HepG2 (cell line): ENCODE measurements around the gene ZNF365. TPM values are rescaled to one million over a fixed set of nuclear protein-coding genes. Genes with fewer than 3 reads are reported as not detected.

ENCODE experiments used
- ATAC-seq: fragments of 200-7000 bp; cut with Tn5 transposase; 3 replicates; pipeline ENCODE4 v1.9.1; 2020; ENCODE audit warnings: mild to moderate bottlenecking, moderate library complexity
- BruUV-seq: library from RNA; stranded (reverse); fragments of 400-500 nt; replicated peaks from 2 replicates; lab custom pipeline; 2021; lab: Mats Ljungman, UMichigan
- CTCF ChIA-PET: fragments of 300-600 bp; formaldehyde crosslinking; extraction: SDS; loops from one replicate; lab custom pipeline; 2021; ENCODE audit warnings: low total read pairs, inconsistent platforms, low intra/inter-chr PET ratio; lab: Yijun Ruan, JAX
- POLR2A ChIA-PET: fragments of 350-600 bp; sonication (Branson Sonifier 250); formaldehyde crosslinking; loops from one replicate; lab custom pipeline; 2020; ENCODE audit warnings: antibody characterized with exemption, inconsistent platforms; lab: Yijun Ruan, JAX
- DNase-seq: peaks from one replicate; pipeline ENCODE4 v3.0.0-alpha.2; 2015; ENCODE audit warnings: low spot score
- FAIRE-seq: peaks from 3 replicates; lab custom pipeline; 2011; peaks lifted over from hg19 to GRCh38; lab: Jason Lieb, UNC
- H2AFZ ChIP-seq: one replicate; pipeline ENCODE4 v1.6.1; 2011; ENCODE audit warnings: low read length, inconsistent platforms
- H3K27ac ChIP-seq: fragments of 300-600 bp; 3 replicates; pipeline ENCODE4 v1.8.0; 2011; ENCODE audit warnings: mixed run types, mild to moderate bottlenecking, mixed read lengths, low read length, inconsistent platforms; ENCODE audit not compliant: insufficient read depth; ENCODE audit errors: extremely low read length
- H3K27me3 ChIP-seq, 2 experiments: fragments of 200-600 bp in 1 of 2; 2 replicates in 1 of 2; 3 replicates in 1 of 2; pipeline versions ENCODE4 v1.6.0 to v1.8.0; 2011; ENCODE audit warnings: low read length in 2 of 2, mild to moderate bottlenecking in 2 of 2, moderate library complexity in 2 of 2, inconsistent platforms in 1 of 2; ENCODE audit not compliant: insufficient read depth in 2 of 2, control insufficient read depth in 1 of 2
- H3K36me3 ChIP-seq, 2 experiments: fragments of 200-600 bp in 1 of 2; replicated peaks in 1 of 2; 2 replicates in 1 of 2; 3 replicates in 1 of 2; pipeline versions ENCODE4 v1.5.1 to v1.8.0; 2011; ENCODE audit warnings: low read length in 2 of 2, inconsistent platforms in 1 of 2; ENCODE audit not compliant: insufficient read depth in 2 of 2, control insufficient read depth in 1 of 2
- H3K4me1 ChIP-seq: 2 replicates; pipeline ENCODE4 v1.5.1; 2012; ENCODE audit warnings: low read length, inconsistent platforms; ENCODE audit not compliant: insufficient read depth
- H3K4me2 ChIP-seq: 2 replicates; pipeline ENCODE4 v1.6.0; 2011; ENCODE audit warnings: low read depth, low read length, inconsistent platforms
- H3K4me3 ChIP-seq, 3 experiments: fragments of 200-600 bp in 1 of 3; sonication (generic), shearing (Covaris generic) in 1 of 3; replicated peaks in 1 of 3; 2 replicates each; pipeline ENCODE4 v1.5.1; 2011 to 2016; ENCODE audit warnings: low read length in 3 of 3, inconsistent platforms in 2 of 3, low read depth in 2 of 3, mild to moderate bottlenecking in 2 of 3, control low read depth in 1 of 3, mixed read lengths in 1 of 3; ENCODE audit not compliant: insufficient read depth in 1 of 3
- H3K79me2 ChIP-seq: one replicate; pipeline ENCODE4 v1.6.1; 2011; ENCODE audit warnings: low read length, inconsistent platforms; ENCODE audit not compliant: insufficient read depth
- H3K9ac ChIP-seq: 2 replicates; pipeline ENCODE4 v1.6.0; 2011; ENCODE audit warnings: mild to moderate bottlenecking, low read depth, low read length, inconsistent platforms; ENCODE audit not compliant: insufficient read depth
- H3K9me3 ChIP-seq: 2 replicates; pipeline ENCODE4 v1.5.1; 2012; ENCODE audit warnings: mild to moderate bottlenecking, low read length
- H4K20me1 ChIP-seq: 2 replicates; pipeline ENCODE4 v1.6.0; 2011; ENCODE audit warnings: inconsistent platforms, mild to moderate bottlenecking, low read length, moderate library complexity; ENCODE audit not compliant: insufficient read depth
- AKAP8 ChIP-seq: sonication (generic); formaldehyde crosslinking; IDR thresholded peaks from 2 replicates; pipeline ENCODE4 v1.5.1; 2020; ENCODE audit warnings: mild to moderate bottlenecking, missing genetic modification reagents
- NCOR1 ChIP-seq: fragments of 200-600 bp; sonication (generic); IDR thresholded peaks from 2 replicates; pipeline ENCODE4 v1.7.0; 2017; ENCODE audit warnings: antibody characterized with exemption, low read length, borderline replicate concordance
- RFX3 ChIP-seq: IDR thresholded peaks from 2 replicates; pipeline ENCODE4 v1.6.1; 2016; ENCODE audit warnings: missing biosample characterization, missing genetic modification reagents
- ZNF318 ChIP-seq: sonication (generic); formaldehyde crosslinking; IDR thresholded peaks from 2 replicates; pipeline ENCODE4 v1.4.0; 2020; ENCODE audit warnings: mild to moderate bottlenecking, missing genetic modification reagents
- WGBS: methylation state at CpG from one replicate; pipeline ENCODE4 v1.1.6; 2017; ENCODE audit warnings: low lambda C conversion rate; 5-methylcytosine and 5-hydroxymethylcytosine counted together
- in situ Hi-C: cut with HindIII; loops from 2 replicates; pipeline ENCODE4 v1.10.0; 2017; ENCODE audit warnings: low pct_unique_long_range_greater_than_20kb; ENCODE audit not compliant: extremely low pct_ligation_motif_present
- intact Hi-C: fragments of 100-400 bp; cut with micrococcal nuclease; formaldehyde crosslinking; loops from one replicate; pipeline ENCODE4 v1.10.0; 2022; ENCODE audit not compliant: unreplicated experiment
- polyA plus RNA-seq, 8 experiments: library from polyadenylated mRNA; depleted of rRNA in 3 of 8; stranded (reverse) in 7 of 8; unstranded in 1 of 8; fragments of >200 nt; fragmentation: Illumina TruSeq in 4 of 8; extraction: Trizol in 4 of 8; gene quantifications; 2 replicates each; pipeline versions ENCODE4 v1.2.1 to v1.2.3, GENCODE V29; 2011 to 2016; ENCODE audit warnings: low read depth in 4 of 8, missing spikeins in 1 of 8, mixed read lengths in 1 of 8; ENCODE audit not compliant: insufficient read depth in 1 of 8
- total RNA-seq, 5 experiments: library from RNA; depleted of rRNA; stranded (reverse); fragments of >200 nt; fragmentation: Illumina TruSeq; extraction: Trizol; gene quantifications; 2 replicates each; pipeline ENCODE4 v1.2.3, GENCODE V29; 2016; ENCODE audit warnings: low read depth in 1 of 5

ZNF365 gene
- total and polyA plus RNA-seq, 2 of the 13 experiments (the other 11 are each of a cell fraction or from before 2014, with no cell fraction given): not detected

DNA sequence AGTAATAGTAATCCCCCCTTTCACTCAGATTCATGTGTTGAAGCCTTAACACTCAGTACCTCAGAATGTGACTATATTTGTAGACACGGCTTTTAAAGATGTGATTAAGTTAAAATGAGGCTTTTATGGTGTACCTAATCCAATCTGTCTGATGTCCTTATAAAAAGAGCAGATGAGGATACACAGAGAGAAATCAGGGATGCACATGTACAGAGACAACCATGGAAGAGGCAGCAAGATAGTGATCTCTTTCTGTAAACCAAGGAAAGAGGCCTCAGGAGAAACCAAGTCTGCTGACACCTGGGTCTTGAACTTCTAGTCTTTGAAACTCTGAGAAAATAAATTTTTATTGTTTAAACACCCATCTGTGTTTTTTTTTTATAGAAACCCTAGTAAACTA is 44.0 kb upstream of the ZNF365 start:
- DNase-seq: no peak
- Histone ChIP-seq H3K36me3 (no peaks in the 10 kb centered on the region), H3K4me1 (no peaks in the 10 kb centered on the region), H3K4me3 (no peak overlapping the region), H3K79me2 (no peaks in the 10 kb centered on the region), H3K4me2 (no peak overlapping the region), H3K27ac (no peak overlapping the region), H3K9ac (no peak overlapping the region), H3K9me3 (no peaks in the 10 kb centered on the region), H4K20me1 (no peaks in the 10 kb centered on the region), H2AFZ (no peak overlapping the region)
- no peak for FAIRE-seq
- no TSS peak for BruUV-seq
- ATAC-seq: no peak
- in situ Hi-C loops: no loop called here
- POLR2A ChIA-PET: no interaction called here
- TF ChIP-seq ZNF318 (CRISPR knock-in tag) (no peak), RFX3 (CRISPR knock-in tag) (no peak), AKAP8 (CRISPR knock-in tag) (no peak), NCOR1 (no peak)
- TF ChIP-seq, all 625 proteins: peak for 0
- intact Hi-C loops: no loop called here
- no peaks in the 10 kb centered on the region for H3K27me3 ChIP-seq
- CTCF ChIA-PET: no interaction called here
- WGBS: 0% methylated on average over 1 of the region's 1 CpG
